RPMI7951 (cell line): ENCODE measurements around the gene MIPOL1. TPM values are rescaled to one million over a fixed set of nuclear protein-coding genes. Genes with fewer than 3 reads are reported as not detected.
"Not testable (repeated sequence)": the region's sequence is repeated elsewhere in the genome, so short reads cannot be mapped to it uniquely, and the experiment has no call there.

Experiments used
- DNase-seq: peaks from one replicate; pipeline ENCODE4 v3.0.0-alpha.2; 2012; ENCODE audit warnings: low read depth
- total RNA-seq: library from RNA; depleted of rRNA; stranded (reverse); fragments of >200 nt; shearing (Covaris generic); gene quantifications from 2 replicates; pipeline ENCODE4 v1.2.3, GENCODE V29; 2014

The MIPOL1 gene
- total RNA-seq, 1 experiment from 2014 or later = 5.4 TPM

GRCh38 chr14:37285220-37285619 lies 87.5 kb downstream of the MIPOL1 start:
- no peak for DNase-seq

GRCh38 chr14:37289688-37290087 lies 92.0 kb downstream of the MIPOL1 start:
- DNase-seq = no peak

- not testable (repeated sequence) for DNase-seq
These were observed 97.5 kb downstream of the MIPOL1 start for GRCh38 chr14:37295262-37295661.

- DNase-seq = no peak
These were observed 113.5 kb downstream of the MIPOL1 start for GRCh38 chr14:37311252-37311651.

- DNase-seq = no peak
These were observed 121.2 kb downstream of the MIPOL1 start for GRCh38 chr14:37318938-37319337.

- DNase-seq = no peak
These were observed 122.4 kb downstream of the MIPOL1 start for GRCh38 chr14:37320106-37320505.

GRCh38 chr14:37325332-37325731 lies 127.6 kb downstream of the MIPOL1 start:
- DNase-seq = no peak

- no peak for DNase-seq
These were observed 128.7 kb downstream of the MIPOL1 start for GRCh38 chr14:37326434-37326833.

GRCh38 chr14:37327933-37328332 lies 130.2 kb downstream of the MIPOL1 start:
- DNase-seq = not testable (repeated sequence)

- no peak for DNase-seq
These were observed 130.9 kb downstream of the MIPOL1 start for GRCh38 chr14:37328673-37329072.

GRCh38 chr14:37329189-37330001 lies 131.7 kb downstream of the MIPOL1 start:
- no peak for DNase-seq

- no peak for DNase-seq
These were observed 133.2 kb downstream of the MIPOL1 start for GRCh38 chr14:37330910-37331309.

- DNase-seq = no peak
These were observed 142.6 kb downstream of the MIPOL1 start for GRCh38 chr14:37340353-37340752.

- DNase-seq = peak; percentile 0
These were observed 145.8 kb downstream of the MIPOL1 start for GRCh38 chr14:37343307-37344094.

GRCh38 chr14:37363661-37364060 lies 165.9 kb downstream of the MIPOL1 start:
- no peak for DNase-seq

GRCh38 chr14:37369425-37369824 lies 171.7 kb downstream of the MIPOL1 start:
- DNase-seq = no peak

- no peak for DNase-seq
These were observed 177.8 kb downstream of the MIPOL1 start for GRCh38 chr14:37375566-37375965.

GRCh38 chr14:37376944-37377609 lies 179.3 kb downstream of the MIPOL1 start:
- DNase-seq = no peak

GRCh38 chr14:37384870-37385596 lies 187.3 kb downstream of the MIPOL1 start:
- DNase-seq = no peak

GRCh38 chr14:37397157-37397940 lies 199.6 kb downstream of the MIPOL1 start:
- DNase-seq = not testable (repeated sequence)

GRCh38 chr14:37397941-37398215 lies 200.1 kb downstream of the MIPOL1 start:
- no peak for DNase-seq
